H1 (cell line): ENCODE measurements around the gene JAKMIP3. TPM values are rescaled to one million over a fixed set of nuclear protein-coding genes. Genes with fewer than 3 reads are reported as not detected.

ENCODE experiments used
- CHD7 ChIP-seq: fragments of 300-600 bp; sonication (generic); IDR thresholded peaks from 2 replicates; pipeline ENCODE4 v1.7.1; 2012; ENCODE audit warnings: low read length, moderate library complexity, mild to moderate bottlenecking, inconsistent platforms; ENCODE audit not compliant: insufficient replicate concordance
- polyA plus RNA-seq, 7 experiments: library from polyadenylated mRNA; depleted of rRNA in 3 of 7; stranded (reverse) in 5 of 7; unstranded in 2 of 7; fragments of >200 nt in 5 of 7; fragments of 200-250 nt in 2 of 7; gene quantifications; 1 replicate in 5 of 7; 2 replicates in 1 of 7; 4 replicates in 1 of 7; pipeline versions ENCODE4 v1.2.1 to v1.2.3, GENCODE V29; 2011 to 2013; ENCODE audit warnings: missing spikeins in 2 of 7, mixed read lengths in 2 of 7
- total RNA-seq: library from RNA; stranded (reverse); fragmentation: NEBNext Ultra II Directional; extraction: Animal tissue kit (Norgen Biotek cat#: 25700); gene quantifications from 2 replicates; pipeline ENCODE4 v1.2.1, GENCODE V29; 2021

The JAKMIP3 gene
- total and polyA plus RNA-seq, 2 of the 8 experiments (the other 6 are each of a cell fraction or from before 2014, with no cell fraction given): 0.83 to 0.91 TPM

GRCh38 chr10:132111871-132112341 is 46.2 kb downstream of the JAKMIP3 start (continued):
- TF ChIP-seq CHD7: no peak
- TF ChIP-seq, all 59 proteins: peak for 0
